ENCODE results near the gene MCTP1. TPM values are rescaled to one million over a fixed set of nuclear protein-coding genes. Genes with fewer than 3 reads are reported as not detected.

The MCTP1 gene
- total and polyA plus RNA-seq, 2 of the 13 experiments (the other 11 are each of a cell fraction or from before 2014, with no cell fraction given) = 0.15 to 0.48 TPM

DNA sequence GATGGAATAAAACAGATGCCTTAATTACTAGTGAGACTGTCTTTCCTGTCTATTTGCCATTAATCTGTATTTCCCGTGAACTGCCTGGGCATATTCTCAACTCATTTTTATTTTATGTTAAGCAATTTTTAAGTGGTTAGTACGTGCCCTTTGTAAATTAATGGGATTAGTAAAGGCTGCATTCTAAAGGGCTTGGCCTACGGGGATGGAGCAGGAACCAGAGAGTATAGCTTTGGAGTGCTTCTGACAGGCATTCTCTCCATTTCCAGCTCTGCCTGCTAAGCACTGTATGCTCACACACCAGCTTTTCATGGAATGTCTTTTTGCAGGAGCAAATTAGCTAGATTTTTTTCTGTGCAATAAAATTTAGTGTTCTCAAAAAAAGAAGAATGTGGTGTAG lies 241.2 kb downstream of the MCTP1 start:
- H3K27me3 ChIP-seq (ENCODE audit: control insufficient read depth in 1 of 2, insufficient read depth in 2 of 2, low read length in 2 of 2) = no peaks in the 10 kb centered on the region
- no peak overlapping the region for H2AFZ ChIP-seq (ENCODE audit: low read length)
- no peaks in the 10 kb centered on the region for H3K79me2 ChIP-seq (ENCODE audit: insufficient read depth, low read length)
- in situ Hi-C loops (cut with HindIII; ENCODE audit: extremely low pct_ligation_motif_present, low pct_unique_long_range_greater_than_20kb) = no loop called here
- H3K9me3 ChIP-seq (ENCODE audit: low read length) = no peaks in the 10 kb centered on the region
- H3K9ac ChIP-seq (ENCODE audit: insufficient read depth, low read depth, low read length) = no peak overlapping the region
- BruUV-seq (replicated peaks) = no TSS peak
- WGBS (ENCODE audit: low lambda C conversion rate) = 15% methylated on average over 3 of the region's 3 CpGs
- no peak for DNase-seq (ENCODE audit: low spot score)
- CTCF ChIA-PET (ENCODE audit: low intra/inter-chr PET ratio, low total read pairs) = no interaction called here
- no peaks in the 10 kb centered on the region for H3K4me1 ChIP-seq (ENCODE audit: insufficient read depth, low read length)
- TF ChIP-seq KLF13 (CRISPR knock-in tag; IDR thresholded peaks at IDR 0.05) (no peak), ZNF7 (CRISPR knock-in tag; IDR thresholded peaks at IDR 0.05) (no peak), CEBPG (CRISPR knock-in tag; IDR thresholded peaks at IDR 0.05) (no peak), ZNF780A (CRISPR knock-in tag; IDR thresholded peaks at IDR 0.05) (no peak), DNMT1 (CRISPR knock-in tag; IDR thresholded peaks at IDR 0.05) (no peak), ZNF234 (CRISPR knock-in tag; conservative IDR thresholded peaks at IDR 0.05) (no peak), ZNF772 (CRISPR knock-in tag; IDR thresholded peaks at IDR 0.05) (no peak)
- TF ChIP-seq, protein P1, sequence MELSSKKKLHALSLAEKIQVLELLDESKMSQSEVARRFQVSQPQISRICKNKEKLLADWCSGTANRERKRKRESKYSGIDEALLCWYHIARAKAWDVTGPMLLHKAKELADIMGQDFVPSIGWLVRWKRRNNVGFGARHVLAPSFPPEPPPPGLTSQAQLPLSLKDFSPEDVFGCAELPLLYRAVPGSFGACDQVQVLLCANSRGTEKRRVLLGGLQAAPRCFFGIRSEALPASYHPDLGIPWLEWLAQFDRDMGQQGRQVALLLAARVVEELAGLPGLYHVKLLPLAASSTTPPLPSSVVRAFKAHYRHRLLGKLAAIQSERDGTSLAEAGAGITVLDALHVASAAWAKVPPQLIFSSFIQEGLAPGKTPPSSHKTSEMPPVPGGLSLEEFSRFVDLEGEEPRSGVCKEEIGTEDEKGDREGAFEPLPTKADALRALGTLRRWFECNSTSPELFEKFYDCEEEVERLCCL (CRISPR knock-in tag; IDR thresholded peaks at IDR 0.05; ENCODE audit: borderline replicate concordance) = no peak
- TF ChIP-seq, protein P2, sequence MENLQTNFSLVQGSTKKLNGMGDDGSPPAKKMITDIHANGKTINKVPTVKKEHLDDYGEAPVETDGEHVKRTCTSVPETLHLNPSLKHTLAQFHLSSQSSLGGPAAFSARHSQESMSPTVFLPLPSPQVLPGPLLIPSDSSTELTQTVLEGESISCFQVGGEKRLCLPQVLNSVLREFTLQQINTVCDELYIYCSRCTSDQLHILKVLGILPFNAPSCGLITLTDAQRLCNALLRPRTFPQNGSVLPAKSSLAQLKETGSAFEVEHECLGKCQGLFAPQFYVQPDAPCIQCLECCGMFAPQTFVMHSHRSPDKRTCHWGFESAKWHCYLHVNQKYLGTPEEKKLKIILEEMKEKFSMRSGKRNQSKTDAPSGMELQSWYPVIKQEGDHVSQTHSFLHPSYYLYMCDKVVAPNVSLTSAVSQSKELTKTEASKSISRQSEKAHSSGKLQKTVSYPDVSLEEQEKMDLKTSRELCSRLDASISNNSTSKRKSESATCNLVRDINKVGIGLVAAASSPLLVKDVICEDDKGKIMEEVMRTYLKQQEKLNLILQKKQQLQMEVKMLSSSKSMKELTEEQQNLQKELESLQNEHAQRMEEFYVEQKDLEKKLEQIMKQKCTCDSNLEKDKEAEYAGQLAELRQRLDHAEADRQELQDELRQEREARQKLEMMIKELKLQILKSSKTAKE (CRISPR knock-in tag; IDR thresholded peaks at IDR 0.05; ENCODE audit: borderline replicate concordance) = no peak
- H3K27ac ChIP-seq (ENCODE audit: extremely low read length, insufficient read depth, low read length) = no peak overlapping the region
- H3K36me3 ChIP-seq (replicated peaks in 1 of 2; ENCODE audit: control insufficient read depth in 1 of 2, insufficient read depth in 2 of 2, low read length in 2 of 2) = no peaks in the 10 kb centered on the region
- no peak for ATAC-seq
- intact Hi-C loops (cut with micrococcal nuclease; ENCODE audit: unreplicated experiment) = no loop called here
- FAIRE-seq = no peak
- POLR2A ChIA-PET = no interaction called here
- no peak overlapping the region for H3K4me2 ChIP-seq (ENCODE audit: low read depth, low read length)
- H4K20me1 ChIP-seq (ENCODE audit: insufficient read depth, low read length) = no peaks in the 10 kb centered on the region
- H3K4me3 ChIP-seq (replicated peaks in 1 of 3; ENCODE audit: insufficient read depth in 1 of 3, low read depth in 2 of 3, low read length in 3 of 3) = no peak overlapping the region
